GM13976 (cell line): Measurements from ENCODE around the gene RBM41.
"Not testable (repeated sequence)": the region's sequence is repeated elsewhere in the genome, so short reads cannot be mapped to it uniquely, and the experiment has no call there.

ENCODE experiments used
- DNase-seq: peaks from one replicate; pipeline ENCODE4 v3.0.0; 2012; ENCODE audit warnings: low spot score
- in situ Hi-C: fragments of 300-500 bp; cut with MboI; formaldehyde crosslinking; loops from one replicate; pipeline ENCODE4 v1.12.0; 2022; ENCODE audit warnings: low sequenced_read_pairs, mixed read lengths, inconsistent platforms; ENCODE audit not compliant: unreplicated experiment
- TF ChIP-seq, protein P1 (sequence below): IDR thresholded peaks from 2 replicates; pipeline ENCODE4 v1.5.1; 2012; ENCODE audit warnings: borderline replicate concordance, mild to moderate bottlenecking; ENCODE audit not compliant: insufficient read depth; ENCODE audit errors: extremely low read depth, missing control alignments, control extremely low read depth

RBM41 gene

DNA sequence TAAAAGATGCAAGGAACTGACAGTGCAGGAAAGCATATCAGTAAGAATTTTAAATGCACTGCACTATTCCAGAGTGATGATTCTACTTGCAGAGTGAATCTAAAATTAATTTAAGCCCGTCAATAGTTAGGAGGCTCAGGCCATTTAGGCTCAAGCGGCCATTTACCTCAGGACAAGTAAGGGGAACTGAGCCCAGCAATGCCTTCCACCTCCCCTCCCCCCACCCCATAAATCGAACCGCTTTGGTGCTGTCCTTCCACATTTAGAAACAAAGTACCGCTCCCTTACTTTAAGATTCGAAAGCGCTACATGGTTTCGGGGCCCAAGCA, 665 bp downstream of the RBM41 start:
- in situ Hi-C loops = no loop called here
- TF ChIP-seq, protein P1, sequence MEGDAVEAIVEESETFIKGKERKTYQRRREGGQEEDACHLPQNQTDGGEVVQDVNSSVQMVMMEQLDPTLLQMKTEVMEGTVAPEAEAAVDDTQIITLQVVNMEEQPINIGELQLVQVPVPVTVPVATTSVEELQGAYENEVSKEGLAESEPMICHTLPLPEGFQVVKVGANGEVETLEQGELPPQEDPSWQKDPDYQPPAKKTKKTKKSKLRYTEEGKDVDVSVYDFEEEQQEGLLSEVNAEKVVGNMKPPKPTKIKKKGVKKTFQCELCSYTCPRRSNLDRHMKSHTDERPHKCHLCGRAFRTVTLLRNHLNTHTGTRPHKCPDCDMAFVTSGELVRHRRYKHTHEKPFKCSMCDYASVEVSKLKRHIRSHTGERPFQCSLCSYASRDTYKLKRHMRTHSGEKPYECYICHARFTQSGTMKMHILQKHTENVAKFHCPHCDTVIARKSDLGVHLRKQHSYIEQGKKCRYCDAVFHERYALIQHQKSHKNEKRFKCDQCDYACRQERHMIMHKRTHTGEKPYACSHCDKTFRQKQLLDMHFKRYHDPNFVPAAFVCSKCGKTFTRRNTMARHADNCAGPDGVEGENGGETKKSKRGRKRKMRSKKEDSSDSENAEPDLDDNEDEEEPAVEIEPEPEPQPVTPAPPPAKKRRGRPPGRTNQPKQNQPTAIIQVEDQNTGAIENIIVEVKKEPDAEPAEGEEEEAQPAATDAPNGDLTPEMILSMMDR = no peak
- DNase-seq = no peak

DNA sequence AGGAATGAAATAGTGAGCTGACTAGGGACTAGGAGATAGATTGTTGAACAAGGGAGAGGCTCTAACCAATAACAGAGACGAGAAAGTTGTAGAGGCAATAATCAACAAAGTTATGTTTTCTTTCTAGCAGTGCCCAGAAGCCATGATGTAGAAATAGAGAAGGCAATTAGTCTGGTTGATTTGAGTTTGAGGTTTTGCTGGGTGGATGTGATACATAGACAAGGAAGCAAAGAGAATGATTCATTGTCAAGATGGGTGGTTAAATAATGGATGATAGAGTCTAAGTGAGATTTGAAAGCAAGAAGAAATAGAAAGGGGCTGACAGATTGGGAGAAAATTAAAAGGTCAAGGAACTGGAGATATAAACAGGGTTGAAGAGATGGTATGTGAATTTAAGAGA, 11.2 kb downstream of the RBM41 start:
- in situ Hi-C loops = no loop called here
- no peak for DNase-seq

DNA sequence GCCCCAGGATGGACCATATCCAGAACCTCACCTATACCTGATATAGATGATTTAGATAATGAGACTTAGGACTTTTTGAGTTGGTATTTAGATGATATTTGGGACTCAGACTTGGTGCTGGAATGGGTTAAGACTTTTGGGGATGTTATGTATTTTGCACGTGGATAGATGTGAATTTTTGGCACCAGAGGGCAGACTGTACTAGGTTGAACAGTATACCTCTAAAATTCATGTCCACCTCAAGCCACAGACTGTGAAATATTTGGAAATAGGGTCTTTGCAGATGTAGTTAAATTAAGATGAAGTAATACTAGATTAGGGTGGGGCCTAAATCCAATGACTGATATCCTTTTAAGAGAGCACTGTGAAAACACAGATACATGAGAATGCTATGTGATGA, 15.6 kb downstream of the RBM41 start:
- TF ChIP-seq, protein P1 = no peak
- DNase-seq = no peak
- in situ Hi-C loops = no loop called here

More for the DNA sequence above, 11.2 kb downstream of the RBM41 start:
- TF ChIP-seq, protein P1 = no peak

DNA sequence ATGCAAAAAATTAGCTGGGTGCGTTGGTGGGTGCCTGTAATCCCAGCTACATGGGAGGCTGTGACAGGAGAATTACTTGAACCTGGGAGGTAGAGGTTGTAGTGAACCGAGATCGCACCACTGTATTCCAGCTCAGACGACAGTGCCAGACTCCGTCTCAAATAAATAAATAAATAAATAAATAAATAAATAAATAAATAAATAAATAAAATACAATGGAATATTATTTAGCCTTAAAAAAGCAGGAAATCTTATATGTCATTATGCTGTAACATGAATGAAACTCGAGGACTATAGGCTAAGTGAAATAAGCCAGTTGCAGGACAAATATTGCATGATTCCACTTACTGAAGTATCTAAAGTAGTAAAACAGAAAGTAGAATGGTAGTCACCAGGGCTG, 42.5 kb downstream of the RBM41 start:
- DNase-seq = no peak
- in situ Hi-C loops = no loop called here
- TF ChIP-seq, protein P1 = no peak

DNA sequence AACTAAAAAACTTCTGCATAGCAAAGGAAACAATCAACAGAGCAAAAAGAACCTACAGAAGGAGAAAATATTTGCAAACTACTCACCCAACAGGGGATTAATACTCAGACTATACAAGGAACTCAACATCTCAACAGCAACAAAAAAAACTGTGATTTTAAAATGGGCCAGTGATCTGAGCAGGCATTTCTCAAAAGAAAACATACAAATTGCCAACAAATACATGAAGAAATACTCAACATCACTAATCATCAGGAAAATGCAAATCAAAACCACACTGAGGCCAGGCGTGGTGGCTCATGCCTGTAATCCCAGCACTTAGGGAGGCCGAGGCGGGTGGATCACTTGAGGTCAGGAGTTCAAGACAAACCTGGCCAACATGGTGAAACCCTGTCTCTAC, 60.9 kb downstream of the RBM41 start:
- DNase-seq, in situ Hi-C loops: not testable (repeated sequence)

DNA sequence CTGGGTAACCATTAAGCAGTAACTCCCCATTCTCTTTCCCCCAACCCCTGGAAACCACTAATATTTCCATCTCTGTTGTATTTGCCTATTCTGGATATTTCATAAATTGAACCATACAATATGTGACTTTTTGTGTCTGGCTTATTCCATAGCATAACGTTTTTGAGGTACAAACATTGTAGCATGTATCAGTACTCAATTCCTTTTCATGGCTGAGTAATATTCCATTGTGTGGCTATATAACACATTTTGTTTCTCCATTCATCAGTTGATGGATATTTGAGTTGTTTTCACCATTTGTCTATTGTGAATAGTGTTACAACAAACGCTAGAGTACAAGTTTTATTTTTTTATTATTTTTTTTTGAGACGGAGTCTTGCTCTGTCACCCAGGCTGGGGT, 63.6 kb downstream of the RBM41 start:
- TF ChIP-seq, protein P1 = no peak
- no peak for DNase-seq
- in situ Hi-C loops = no loop called here

DNA sequence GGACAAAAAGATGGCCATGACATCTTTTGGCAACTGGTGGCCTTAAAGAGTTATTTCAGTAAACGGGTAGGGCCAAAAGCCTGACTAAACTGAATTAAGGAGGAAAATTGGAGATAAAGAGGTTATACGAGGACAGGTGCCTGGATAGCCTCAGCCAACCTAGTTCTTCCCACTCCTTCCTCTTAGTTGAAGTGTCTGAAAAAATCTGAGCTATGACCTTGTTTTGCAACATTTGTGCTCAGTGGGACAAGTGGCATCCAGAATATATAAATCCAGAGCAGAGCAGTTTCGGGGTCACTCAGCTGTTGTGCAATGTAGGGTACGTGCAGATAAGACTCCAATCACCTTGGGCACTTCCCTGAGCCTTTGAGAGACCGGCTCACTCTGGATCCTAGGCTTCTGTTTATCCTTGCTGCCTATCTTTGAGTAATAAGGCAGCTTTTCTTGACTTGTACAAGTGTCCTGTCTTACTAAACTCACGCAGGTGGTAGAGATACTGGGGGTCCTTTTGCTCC, 68.4 kb downstream of the RBM41 start:
- in situ Hi-C loops = no loop called here
- DNase-seq = no peak
- TF ChIP-seq, protein P1 = no peak
